Fibroblast of skin of left biceps (primary cell): Measurements from ENCODE around the gene DENND1B.
A peak's percentile ranks its signal among the peaks of the same experiment; 100 is the strongest.

Experiments used
- DNase-seq, 2 experiments: peaks; one replicate each; pipeline ENCODE4 v3.0.0-alpha.2; 2013; ENCODE audit warnings: low read depth in 2 of 2

The DENND1B gene, protein sequence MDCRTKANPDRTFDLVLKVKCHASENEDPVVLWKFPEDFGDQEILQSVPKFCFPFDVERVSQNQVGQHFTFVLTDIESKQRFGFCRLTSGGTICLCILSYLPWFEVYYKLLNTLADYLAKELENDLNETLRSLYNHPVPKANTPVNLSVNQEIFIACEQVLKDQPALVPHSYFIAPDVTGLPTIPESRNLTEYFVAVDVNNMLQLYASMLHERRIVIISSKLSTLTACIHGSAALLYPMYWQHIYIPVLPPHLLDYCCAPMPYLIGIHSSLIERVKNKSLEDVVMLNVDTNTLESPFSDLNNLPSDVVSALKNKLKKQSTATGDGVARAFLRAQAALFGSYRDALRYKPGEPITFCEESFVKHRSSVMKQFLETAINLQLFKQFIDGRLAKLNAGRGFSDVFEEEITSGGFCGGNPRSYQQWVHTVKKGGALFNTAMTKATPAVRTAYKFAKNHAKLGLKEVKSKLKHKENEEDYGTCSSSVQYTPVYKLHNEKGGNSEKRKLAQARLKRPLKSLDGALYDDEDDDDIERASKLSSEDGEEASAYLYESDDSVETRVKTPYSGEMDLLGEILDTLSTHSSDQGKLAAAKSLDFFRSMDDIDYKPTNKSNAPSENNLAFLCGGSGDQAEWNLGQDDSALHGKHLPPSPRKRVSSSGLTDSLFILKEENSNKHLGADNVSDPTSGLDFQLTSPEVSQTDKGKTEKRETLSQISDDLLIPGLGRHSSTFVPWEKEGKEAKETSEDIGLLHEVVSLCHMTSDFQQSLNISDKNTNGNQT

GRCh38 chr1:197775282-197776262 lies at the start of gene DENND1B:
TSS of gene DENND1B (minus strand) at chr1:197775480. CDS start at chr1:197775155, 325 bp downstream.
- DNase-seq: peak; percentile 24 to 36

- DNase-seq: no peak
Observed at GRCh38 chr1:197814306-197814705, 39.0 kb upstream of the DENND1B start.

GRCh38 chr1:197813741-197814140 lies 38.5 kb upstream of the DENND1B start:
- DNase-seq: no peak

DNA sequence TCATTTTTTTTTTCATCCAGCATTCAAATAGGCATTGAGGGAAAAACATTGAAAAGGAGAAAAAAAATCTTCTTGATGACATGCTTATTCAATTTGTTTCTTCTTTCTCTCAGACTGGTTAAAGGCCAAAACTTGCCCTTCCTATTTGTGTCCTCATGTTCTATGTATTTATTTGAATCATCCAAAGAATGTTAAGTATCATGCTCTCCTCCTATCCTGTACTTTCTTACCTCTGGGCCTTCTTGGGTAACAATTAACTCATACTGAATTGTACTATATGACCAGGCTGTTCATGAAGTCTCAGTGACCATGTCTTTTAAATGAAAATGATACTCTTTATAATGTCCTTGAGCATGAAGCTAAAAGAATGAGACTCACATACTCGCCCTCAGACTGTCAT lies 36.5 kb upstream of the DENND1B start:
- DNase-seq: no peak

DNA sequence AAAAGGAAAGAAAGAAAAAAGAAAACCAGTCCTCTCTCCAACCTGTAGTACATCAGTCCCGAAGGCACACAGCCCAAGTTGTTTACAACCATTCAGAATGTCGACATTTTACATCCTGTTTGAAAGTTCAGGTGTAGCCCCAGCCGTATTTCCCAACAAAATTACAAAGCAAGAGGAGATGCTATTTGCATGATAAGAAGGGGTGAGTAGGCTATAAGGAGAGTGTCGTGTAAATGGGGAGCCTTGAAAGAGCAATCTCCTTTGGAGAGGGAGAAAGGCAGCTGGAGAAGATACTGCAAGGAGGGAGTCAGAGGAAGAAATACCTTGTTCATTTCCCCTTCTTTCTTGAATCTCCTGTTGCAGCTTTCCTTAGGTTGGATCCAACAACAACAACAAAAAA lies 35.5 kb upstream of the DENND1B start:
- DNase-seq: no peak

DNA sequence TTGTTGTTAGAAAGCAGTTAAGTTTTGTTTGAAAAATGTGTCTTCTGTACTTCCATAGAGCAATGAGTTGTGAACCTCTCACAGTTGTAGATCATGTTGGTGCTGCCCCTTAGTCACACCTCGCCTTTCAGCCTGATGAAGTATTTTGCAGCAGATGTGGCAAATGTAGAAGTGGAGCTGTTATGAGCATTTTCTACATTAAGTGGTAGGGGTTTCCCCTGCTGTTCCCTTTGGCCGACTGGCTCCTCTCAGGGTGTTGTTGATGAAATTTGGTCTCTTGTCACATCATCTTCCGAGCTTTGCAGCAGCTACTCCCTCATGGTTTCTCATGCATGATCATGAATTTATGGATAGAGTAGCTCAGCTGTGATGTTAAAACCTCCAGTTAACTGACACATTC lies 33.6 kb upstream of the DENND1B start:
- no peak for DNase-seq

GRCh38 chr1:197807739-197808453 lies 32.6 kb upstream of the DENND1B start:
- DNase-seq: no peak

DNA sequence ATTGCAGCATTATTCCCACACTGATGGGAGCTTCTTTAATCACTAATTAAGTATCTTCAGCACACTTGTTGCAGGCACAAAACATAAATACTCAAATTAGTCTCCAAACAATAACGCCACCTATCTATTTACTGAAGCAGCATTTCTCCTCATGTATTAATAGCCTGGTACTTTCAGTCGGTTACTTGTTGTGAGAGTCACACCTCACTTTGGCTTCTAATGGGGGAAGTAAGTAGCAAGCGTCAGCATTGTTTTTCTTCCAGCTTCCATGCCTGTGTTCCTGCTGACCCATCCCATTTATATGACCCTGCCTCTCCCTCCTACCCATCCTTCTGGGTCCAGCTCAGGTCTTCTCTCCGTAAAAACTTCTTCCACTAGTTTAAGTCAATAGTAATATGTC lies 31.9 kb upstream of the DENND1B start:
- DNase-seq: no peak

GRCh38 chr1:197806718-197807117 lies 31.4 kb upstream of the DENND1B start:
- no peak for DNase-seq

- no peak for DNase-seq
Observed at GRCh38 chr1:197801684-197802083, 26.4 kb upstream of the DENND1B start.

DNA sequence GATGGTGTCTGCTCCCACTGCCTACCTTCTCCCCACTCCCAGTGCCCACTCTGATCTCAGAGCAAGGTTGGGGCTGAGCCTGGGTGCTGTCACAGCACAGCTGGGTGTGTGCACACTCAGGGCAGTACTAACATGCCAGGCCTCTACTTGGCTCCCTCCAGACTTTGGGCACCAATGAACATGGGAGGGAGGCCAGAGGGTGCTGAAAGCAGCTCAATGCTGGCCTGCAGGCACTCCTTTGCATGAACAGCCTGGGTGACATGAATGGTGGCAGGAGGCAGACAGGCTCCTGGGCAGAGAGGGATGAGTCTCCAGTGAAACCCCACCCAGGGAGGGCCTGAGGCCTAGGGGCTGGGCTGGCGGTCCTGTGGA lies 25.8 kb upstream of the DENND1B start:
- no peak for DNase-seq

- DNase-seq: no peak
Observed at GRCh38 chr1:197800379-197801110, 25.3 kb upstream of the DENND1B start.

DNA sequence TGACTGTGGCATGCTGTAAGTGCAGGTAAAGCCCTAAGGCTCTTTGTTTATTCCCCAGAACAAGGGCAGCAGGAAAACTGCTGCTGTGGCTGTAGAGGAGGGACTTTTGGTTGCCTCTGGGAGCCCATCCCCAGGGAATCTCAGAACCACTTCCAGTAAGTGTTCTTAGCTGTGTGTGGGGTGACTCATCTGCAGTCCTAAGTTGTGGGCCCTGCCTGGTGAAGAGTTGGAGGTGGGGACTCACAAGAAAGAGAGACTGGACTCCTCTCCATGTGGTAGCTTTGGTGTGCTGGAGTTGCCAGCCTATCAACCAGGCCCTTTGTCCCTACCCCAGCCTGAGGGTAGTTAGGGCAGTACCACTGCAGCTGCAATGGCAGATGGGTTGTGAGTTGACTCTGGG lies 24.0 kb upstream of the DENND1B start:
- peak; percentile 66 to 67 for DNase-seq

DNA sequence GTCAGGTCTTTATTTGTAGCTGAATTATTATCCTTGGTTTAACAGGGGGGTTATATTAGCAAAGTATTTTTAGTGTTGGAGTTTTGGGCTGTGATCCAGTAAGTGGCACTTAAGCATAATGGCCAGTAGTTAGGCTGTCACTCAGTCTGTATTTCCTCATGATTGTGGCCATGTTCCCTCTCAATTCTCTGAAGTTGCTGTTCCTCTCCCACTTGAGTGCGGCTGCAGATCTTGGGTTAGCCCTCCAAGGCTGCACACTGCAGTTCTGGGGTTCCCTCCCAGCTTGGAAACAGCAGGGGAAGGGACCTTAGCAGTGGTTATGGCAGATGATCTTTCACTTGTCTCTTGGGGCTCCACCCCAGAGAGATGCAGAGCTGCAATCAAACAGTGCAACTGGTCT lies 23.2 kb upstream of the DENND1B start:
- DNase-seq: no peak

- DNase-seq: no peak
Observed at GRCh38 chr1:197797010-197797409, 21.7 kb upstream of the DENND1B start.

DNA sequence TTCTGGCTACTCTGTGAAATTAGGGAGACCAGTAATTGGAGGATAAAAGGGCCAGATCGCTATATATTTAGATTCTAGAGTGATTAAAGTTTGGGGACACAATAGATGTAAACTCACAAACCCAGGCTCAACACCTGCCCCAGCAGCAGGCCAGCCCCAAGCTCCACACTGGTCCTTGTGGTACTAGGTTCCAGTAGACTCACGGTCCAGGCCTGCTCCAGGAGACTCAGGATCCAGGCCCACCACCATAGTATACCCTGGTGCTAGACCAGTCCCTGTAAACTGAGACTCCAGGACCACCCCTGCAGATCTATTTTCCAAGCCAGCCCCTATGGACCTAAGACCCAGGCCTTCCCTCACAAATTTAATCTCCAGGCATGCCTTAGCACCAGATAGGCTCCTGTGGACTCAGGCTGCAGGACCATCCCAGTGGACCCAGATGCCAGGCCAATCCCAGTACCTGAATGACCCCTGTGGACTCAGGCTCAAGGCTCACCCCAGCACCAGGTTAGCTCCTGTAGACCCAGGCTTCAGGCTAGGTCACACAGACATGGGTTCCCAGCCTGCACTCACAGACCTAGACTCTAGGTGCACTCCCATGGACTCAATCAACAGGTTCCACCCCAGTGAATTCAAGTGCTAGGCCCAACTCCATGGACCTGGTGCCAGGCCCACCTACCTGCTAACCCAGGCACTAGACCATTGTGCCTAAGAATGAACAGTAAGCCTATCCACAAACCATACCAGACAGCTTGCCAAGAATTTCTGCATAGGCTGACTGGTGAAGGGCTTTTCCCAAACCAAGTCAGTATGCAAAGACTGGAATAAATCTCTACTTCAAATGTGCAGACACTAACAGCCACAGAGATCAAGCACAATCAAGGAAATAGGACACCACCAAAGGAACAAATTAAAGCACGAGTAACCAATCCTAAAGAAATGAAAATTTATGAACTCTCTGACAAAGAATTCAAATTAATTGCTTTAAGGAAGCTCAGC lies 13.8 kb upstream of the DENND1B start:
- DNase-seq: no peak

- DNase-seq: no peak
Observed at GRCh38 chr1:197787623-197788536, 12.6 kb upstream of the DENND1B start.

GRCh38 chr1:197787056-197787455 lies 11.8 kb upstream of the DENND1B start:
- no peak for DNase-seq
